Activated naive CD4-positive, alpha-beta T cell treated with anti-CD3 and anti-CD28 coated beads, Interleukin-2, amount 50 U/mL, for 16 hours (primary cell): ENCODE measurements around the gene ICOSLG.
"Not testable (repeated sequence)": the region's sequence is repeated elsewhere in the genome, so short reads cannot be mapped to it uniquely, and the experiment has no call there.

ENCODE experiments used
- DNase-seq: peaks from one replicate; pipeline ENCODE4 v3.0.0-alpha.2; 2020

Gene ICOSLG

GRCh38 chr21:44263768-44264167, 23.0 kb upstream of the ICOSLG start:
- DNase-seq: no peak

GRCh38 chr21:44263221-44263760, 22.5 kb upstream of the ICOSLG start:
- no peak for DNase-seq

- DNase-seq: no peak
Observed at GRCh38 chr21:44262338-44263056, 21.8 kb upstream of the ICOSLG start.

- no peak for DNase-seq
Observed at GRCh38 chr21:44261675-44262295, 21.0 kb upstream of the ICOSLG start, which contains the start of gene DNMT3L. DNMT3L (minus strand) TSS chr21:44261897; CDS start chr21:44261259, 638 bp downstream.

- no peak for DNase-seq
Observed at GRCh38 chr21:44260791-44261631, 20.3 kb upstream of the ICOSLG start.

- no peak for DNase-seq
Observed at GRCh38 chr21:44260066-44260465, 19.3 kb upstream of the ICOSLG start.

GRCh38 chr21:44259082-44259705, 18.5 kb upstream of the ICOSLG start:
- no peak for DNase-seq

GRCh38 chr21:44258056-44258725, 17.4 kb upstream of the ICOSLG start:
- DNase-seq: no peak

- DNase-seq: no peak
Observed at GRCh38 chr21:44255511-44255981, 14.8 kb upstream of the ICOSLG start.

- DNase-seq: no peak
Observed at GRCh38 chr21:44253832-44254710, 13.3 kb upstream of the ICOSLG start.

- DNase-seq: not testable (repeated sequence)
Observed at GRCh38 chr21:44249204-44250037, 8.7 kb upstream of the ICOSLG start.

- not testable (repeated sequence) for DNase-seq
Observed at GRCh38 chr21:44247904-44248303, 7.2 kb upstream of the ICOSLG start.

GRCh38 chr21:44243980-44244379, 3.2 kb upstream of the ICOSLG start:
- not testable (repeated sequence) for DNase-seq

GRCh38 chr21:44241281-44241680, 538 bp upstream of the ICOSLG start:
- not testable (repeated sequence) for DNase-seq

GRCh38 chr21:44240353-44240752, 390 bp downstream of the ICOSLG start:
- not testable (repeated sequence) for DNase-seq

GRCh38 chr21:44229561-44229960, 11.2 kb downstream of the ICOSLG start:
- not testable (repeated sequence) for DNase-seq

- not testable (repeated sequence) for DNase-seq
Observed at GRCh38 chr21:44228109-44228508, 12.6 kb downstream of the ICOSLG start.

- DNase-seq: not testable (repeated sequence)
Observed at GRCh38 chr21:44227614-44228013, 13.1 kb downstream of the ICOSLG start.

GRCh38 chr21:44225605-44226004, 15.1 kb downstream of the ICOSLG start:
- DNase-seq: not testable (repeated sequence)

GRCh38 chr21:44223334-44223733, 17.4 kb downstream of the ICOSLG start:
- not testable (repeated sequence) for DNase-seq
